ENCODE data around the gene SDHD. TPM values are rescaled to one million over a fixed set of nuclear protein-coding genes. Genes with fewer than 3 reads are reported as not detected.

SDHD gene
- total and polyA plus RNA-seq, 2 donors (not counting 3 experiments of a cell fraction or from before 2014, with no cell fraction given): 72.3 to 169 TPM

DNA sequence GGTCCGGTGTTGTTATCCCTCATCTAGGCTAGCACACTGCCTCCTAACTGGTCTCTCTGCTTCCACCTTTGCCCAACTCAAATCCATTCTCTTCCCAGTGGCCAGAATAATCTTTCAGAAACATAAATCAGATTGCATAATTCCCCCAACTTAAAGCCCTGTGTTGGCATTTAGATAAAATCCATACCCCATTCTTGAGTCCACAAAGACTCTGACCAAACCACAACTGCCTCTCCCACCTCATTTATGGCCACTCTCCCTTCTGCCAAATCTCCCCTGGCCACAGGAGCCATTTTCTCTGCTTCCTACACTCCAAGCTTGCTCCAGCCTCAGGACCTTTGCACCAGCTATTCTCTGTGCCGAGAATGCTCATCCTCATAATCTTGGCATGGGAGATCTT lies 40.4 kb downstream of the SDHD start:
- H2AFZ ChIP-seq (ENCODE audit: low read depth, low read length): no peak overlapping the region
- no peaks in the 10 kb centered on the region for H3K27me3 ChIP-seq (ENCODE audit: control insufficient read depth in 2 of 2, insufficient read depth in 2 of 2, low read length in 2 of 2)
- no peak overlapping the region for H3K4me3 ChIP-seq (replicated peaks in 1 of 3; ENCODE audit: insufficient read depth in 1 of 3, low read depth in 1 of 3, low read length in 3 of 3)
- DNase-seq (ENCODE audit: low read depth, low spot score) (no peak), FAIRE-seq (no peak)
- CTCF ChIA-PET: interaction anchor here (1.3 kb wide), 1 partner anchor 13 kb away, joined by 5 read pairs; no protein-coding TSS in a partner anchor
- H4K20me1 ChIP-seq (replicated peaks; ENCODE audit: control insufficient read depth, extremely low read depth, insufficient read depth, low read length): no peaks in the 10 kb centered on the region
- no peak overlapping the region for H3K9ac ChIP-seq (replicated peaks; ENCODE audit: extremely low read depth, insufficient read depth, low read length)
- TF ChIP-seq JUN (IDR thresholded peaks at IDR 0.05; ENCODE audit: borderline replicate concordance, insufficient read depth, insufficient read length, low read depth) (no peak), MYC (IDR thresholded peaks at IDR 0.05; ENCODE audit: low read depth, low read length) (no peak), EZH2 (IDR thresholded peaks at IDR 0.05; ENCODE audit: borderline replicate concordance, low read depth, low read length, severe bottlenecking) (no peak), FOS (IDR thresholded peaks at IDR 0.05; ENCODE audit: borderline replicate concordance, insufficient read depth, low read length) (no peak), POLR2A (IDR thresholded peaks at IDR 0.05; ENCODE audit: low read depth, low read length) (no peak), POLR2AphosphoS5 (IDR thresholded peaks at IDR 0.05; ENCODE audit: insufficient read depth, low read depth, low read length) (no peak), GATA2 (IDR thresholded peaks at IDR 0.05; ENCODE audit: insufficient read depth, insufficient read length, low read depth, low read length) (no peak)
- TF ChIP-seq, protein P1, sequence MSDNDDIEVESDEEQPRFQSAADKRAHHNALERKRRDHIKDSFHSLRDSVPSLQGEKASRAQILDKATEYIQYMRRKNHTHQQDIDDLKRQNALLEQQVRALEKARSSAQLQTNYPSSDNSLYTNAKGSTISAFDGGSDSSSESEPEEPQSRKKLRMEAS (IDR thresholded peaks at IDR 0.05; ENCODE audit: insufficient read depth, insufficient read length): no peak
- TF ChIP-seq, protein P2, sequence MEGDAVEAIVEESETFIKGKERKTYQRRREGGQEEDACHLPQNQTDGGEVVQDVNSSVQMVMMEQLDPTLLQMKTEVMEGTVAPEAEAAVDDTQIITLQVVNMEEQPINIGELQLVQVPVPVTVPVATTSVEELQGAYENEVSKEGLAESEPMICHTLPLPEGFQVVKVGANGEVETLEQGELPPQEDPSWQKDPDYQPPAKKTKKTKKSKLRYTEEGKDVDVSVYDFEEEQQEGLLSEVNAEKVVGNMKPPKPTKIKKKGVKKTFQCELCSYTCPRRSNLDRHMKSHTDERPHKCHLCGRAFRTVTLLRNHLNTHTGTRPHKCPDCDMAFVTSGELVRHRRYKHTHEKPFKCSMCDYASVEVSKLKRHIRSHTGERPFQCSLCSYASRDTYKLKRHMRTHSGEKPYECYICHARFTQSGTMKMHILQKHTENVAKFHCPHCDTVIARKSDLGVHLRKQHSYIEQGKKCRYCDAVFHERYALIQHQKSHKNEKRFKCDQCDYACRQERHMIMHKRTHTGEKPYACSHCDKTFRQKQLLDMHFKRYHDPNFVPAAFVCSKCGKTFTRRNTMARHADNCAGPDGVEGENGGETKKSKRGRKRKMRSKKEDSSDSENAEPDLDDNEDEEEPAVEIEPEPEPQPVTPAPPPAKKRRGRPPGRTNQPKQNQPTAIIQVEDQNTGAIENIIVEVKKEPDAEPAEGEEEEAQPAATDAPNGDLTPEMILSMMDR (IDR thresholded peaks at IDR 0.05; ENCODE audit: extremely low read depth in 1 of 2, insufficient read depth in 1 of 2, low read depth in 1 of 2, low read length in 2 of 2): no peak
- POLR2A ChIA-PET: no interaction called here
- intact Hi-C loops (cut with micrococcal nuclease): no loop called here
- BruUV-seq (replicated peaks): no TSS peak
- H3K79me2 ChIP-seq (ENCODE audit: control insufficient read depth, insufficient read depth, low read length): no peaks in the 10 kb centered on the region
- H3K4me1 ChIP-seq (ENCODE audit: control insufficient read depth, extremely low read depth, insufficient read depth, low read length): peaks cover 10% of the 10 kb centered on the region
- dilution Hi-C loops (cut with MboI; ENCODE audit: extremely low pct_ligation_motif_present, low sequenced_read_pairs): no loop called here
- H3K4me2 ChIP-seq (ENCODE audit: insufficient read depth, low read length): no peak overlapping the region
- H3K9me3 ChIP-seq (replicated peaks; ENCODE audit: control insufficient read depth, insufficient read depth, low read length): no peaks in the 10 kb centered on the region
- H3K27ac ChIP-seq (ENCODE audit: insufficient read depth, low read depth, low read length): no peak overlapping the region
- no peaks in the 10 kb centered on the region for H3K9me1 ChIP-seq (replicated peaks; ENCODE audit: control insufficient read depth, extremely low read depth, insufficient read depth, low read length)
- H3K36me3 ChIP-seq (ENCODE audit: control insufficient read depth in 2 of 2, extremely low read depth in 1 of 2, insufficient read depth in 2 of 2, low read length in 2 of 2): no peaks in the 10 kb centered on the region
